HG03103 (cell line): ENCODE data around the gene RORB.

Experiments
- ATAC-seq: cut with Tn5 transposase; IDR thresholded peaks from one replicate; pipeline ENCODE4 v1.9.1; 2021; ENCODE audit warnings: low read depth; ENCODE audit not compliant: unreplicated experiment

RORB gene

DNA sequence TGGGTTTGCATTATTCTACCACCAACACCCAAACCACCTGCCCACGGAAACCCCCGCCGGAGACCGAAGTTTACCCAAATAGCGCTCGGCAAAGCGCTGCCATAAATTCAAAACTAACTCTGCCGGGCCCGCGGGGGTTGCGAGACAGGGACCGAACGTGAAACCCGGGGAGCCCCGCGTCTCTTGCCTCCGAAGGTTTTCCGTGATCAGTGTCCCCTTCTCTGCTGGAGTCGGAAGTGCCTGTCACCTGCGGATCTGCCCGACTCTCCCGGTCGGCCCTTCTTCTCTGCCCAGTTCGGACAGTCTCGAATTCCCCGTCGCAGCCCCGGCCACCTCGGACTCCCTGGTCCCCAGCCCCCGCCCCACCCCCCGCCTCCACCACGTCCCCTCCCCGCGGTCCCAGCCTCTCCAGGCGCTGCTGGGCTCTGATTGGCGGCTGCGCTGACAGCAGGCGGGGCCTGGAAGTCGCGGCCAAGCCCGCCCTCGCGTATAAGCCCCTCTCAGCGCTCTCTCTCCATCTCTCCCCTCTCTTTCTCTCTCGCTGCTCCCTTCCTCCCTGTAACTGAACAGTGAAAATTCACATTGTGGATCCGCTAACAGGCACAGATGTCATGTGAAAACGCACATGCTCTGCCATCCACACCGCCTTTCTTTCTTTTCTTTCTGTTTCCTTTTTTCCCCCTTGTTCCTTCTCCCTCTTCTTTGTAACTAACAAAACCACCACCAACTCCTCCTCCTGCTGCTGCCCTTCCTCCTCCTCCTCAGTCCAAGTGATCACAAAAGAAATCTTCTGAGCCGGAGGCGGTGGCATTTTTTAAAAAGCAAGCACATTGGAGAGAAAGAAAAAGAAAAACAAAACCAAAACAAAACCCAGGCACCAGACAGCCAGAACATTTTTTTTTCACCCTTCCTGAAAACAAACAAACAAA, at the start of gene RORB:
Gene RORB (plus strand): TSS at position 517 of the 929 bp plus-strand sequence. CDS start 642 bp downstream, outside the sequence.
- peak; percentile 91 for ATAC-seq

DNA sequence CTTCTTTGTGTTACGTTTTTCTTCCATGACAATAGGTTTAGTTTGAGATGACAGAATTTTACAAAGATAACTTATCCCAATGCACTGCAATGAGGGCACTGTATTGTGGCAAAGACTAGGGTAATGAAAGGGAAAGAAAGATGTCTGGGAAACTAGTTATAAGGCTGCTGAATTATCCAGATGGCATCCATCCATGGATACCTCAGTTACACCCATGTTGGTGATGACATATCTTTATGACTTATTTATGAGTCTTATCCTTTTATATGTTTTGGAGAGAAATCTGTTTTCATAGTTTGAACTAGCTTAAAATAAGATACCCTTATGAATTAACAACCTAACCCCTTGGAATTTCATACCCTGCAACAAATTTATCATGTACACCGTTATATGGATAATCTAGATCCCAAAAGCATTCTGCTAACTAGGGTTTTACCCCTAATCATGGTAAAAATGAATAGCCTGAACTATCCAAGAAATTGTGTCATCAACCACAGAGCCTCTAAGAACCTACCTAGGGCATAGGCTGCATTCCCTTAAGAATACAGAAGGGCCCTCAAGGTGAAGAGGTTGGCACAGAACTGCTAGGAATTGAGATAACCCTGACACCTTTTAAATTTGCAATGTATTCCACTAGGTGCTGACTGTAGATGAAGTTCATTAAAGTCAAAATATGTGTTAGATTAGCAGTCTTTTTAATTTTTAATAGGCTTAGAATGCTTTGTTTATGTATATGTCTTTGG, 49.5 kb upstream of the RORB start:
- no peak for ATAC-seq

- no peak for ATAC-seq
Measured at GRCh38 chr9:74449060-74449459, 48.1 kb upstream of the RORB start.

DNA sequence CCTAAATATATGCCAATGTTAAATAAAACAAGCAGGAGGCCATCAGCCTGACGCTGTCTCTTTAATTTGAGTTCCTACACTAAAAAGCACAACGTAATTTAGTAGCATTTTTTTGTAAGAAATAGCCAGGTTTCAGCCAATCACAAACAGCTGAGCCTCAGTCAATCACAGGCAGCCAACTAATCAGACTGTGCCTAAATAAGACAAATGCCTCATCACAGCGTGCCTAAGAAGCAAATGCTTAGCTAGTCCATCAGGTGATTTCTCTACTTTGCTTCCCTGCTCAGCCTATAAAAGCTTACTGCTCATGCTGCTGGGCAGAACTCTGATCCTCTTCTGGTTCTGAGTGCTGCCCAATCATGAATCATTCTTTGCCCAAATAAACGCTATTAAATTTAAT, 38.3 kb upstream of the RORB start:
- no peak for ATAC-seq

GRCh38 chr9:74463825-74464224, 33.3 kb upstream of the RORB start:
- ATAC-seq, result no peak

DNA sequence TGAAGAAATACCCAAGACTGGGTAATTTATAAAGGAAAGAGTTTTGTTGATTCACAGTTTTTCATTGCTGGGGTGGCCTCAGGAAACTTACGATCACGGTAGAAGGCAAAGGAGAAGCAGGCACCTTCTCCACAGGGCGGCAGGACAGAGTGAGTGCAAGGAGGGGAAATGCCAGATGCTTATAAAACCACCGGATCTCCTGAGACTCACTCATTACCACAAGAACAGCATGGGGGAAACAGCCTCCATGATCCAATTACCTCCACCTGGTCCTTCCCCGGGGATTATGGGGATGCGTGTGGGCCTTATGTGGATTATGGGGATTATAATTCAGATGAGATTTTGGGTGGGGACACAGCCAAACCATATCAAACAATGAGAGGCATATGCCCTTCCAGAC, 18.5 kb upstream of the RORB start:
- no peak for ATAC-seq

DNA sequence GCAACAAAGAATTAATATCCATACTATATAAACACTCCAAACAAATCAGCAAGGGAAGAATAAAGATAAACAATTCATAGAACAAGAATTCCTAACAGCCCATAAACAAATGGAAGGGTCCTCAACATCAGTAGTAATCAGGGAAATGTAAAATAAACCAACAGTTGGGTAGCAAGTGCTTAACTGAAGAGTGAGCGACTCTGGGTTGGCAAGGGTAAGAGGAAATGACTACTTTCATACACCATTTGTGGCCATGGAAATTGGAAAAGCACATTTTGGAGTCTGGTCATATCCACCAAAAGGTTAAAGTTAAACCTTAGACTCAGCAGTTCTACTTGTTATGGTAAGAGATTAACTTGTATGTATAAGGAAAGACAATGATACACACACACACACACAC, 17.4 kb upstream of the RORB start:
- ATAC-seq, result no peak

- ATAC-seq, result no peak
Measured at GRCh38 chr9:74487395-74487794, 9.7 kb upstream of the RORB start.

DNA sequence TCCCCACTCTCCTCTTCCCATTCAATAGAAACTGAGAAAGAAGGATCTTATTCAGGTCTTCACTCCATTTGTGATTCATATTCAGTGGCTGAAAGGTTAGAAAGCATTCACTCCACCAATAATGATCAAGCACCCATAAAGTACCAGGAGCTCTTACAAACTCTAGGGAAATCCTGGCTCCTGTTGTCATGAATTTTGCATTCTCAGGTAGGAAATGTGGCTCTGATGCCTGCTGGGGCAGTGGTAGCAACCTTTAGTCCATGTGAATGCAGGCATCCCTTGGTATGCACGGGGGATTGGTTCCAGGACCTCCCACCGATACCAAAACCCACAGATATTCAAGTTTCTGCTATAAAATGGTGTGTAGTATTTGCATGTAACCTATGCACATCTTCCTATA, 3.6 kb upstream of the RORB start:
- ATAC-seq, result no peak

- ATAC-seq, result no peak
Measured at GRCh38 chr9:74494490-74494889, 2.6 kb upstream of the RORB start.

- ATAC-seq, result no peak
Measured at GRCh38 chr9:74496406-74496805, 729 bp upstream of the RORB start.

DNA sequence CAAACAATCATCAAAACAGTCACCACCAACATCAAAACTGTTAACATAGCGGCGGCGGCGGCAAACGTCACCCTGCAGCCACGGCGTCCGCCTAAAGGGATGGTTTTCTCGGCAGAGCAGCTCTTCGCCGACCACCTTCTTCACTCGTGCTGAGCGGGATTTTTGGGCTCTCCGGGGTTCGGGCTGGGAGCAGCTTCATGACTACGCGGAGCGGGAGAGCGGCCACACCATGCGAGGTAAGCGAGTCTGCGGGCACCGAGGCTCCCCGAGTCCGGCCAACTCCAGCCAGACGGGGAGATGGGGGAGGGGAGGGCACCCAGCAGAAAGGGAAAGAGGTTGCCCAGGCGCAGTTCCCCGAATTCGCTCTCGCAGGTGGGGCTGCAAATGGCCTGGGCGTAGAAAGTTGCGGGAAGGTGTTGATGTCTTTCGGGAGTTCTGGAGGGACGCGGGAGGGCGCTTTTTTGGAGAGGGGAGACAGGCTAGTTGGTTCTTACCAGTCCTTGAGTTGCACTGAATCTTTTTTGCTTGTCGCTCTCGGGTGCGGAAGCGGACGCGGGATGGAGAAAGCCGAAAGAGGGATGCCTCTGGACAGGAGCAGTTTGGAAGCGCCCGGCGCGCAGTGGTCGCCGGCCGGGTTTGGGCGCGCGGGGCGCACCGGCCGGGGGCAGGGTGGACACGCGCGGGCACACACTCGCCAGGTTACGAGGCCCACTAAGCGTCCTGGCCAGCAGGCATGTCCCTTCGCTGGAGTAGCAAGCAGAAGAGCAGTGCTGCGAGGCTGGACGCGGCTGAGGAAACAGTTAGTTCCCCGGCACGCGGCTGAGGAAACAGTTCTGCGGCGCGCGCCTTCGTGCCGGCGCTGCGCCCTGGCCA, 849 bp downstream of the RORB start:
- no peak for ATAC-seq

- ATAC-seq, result no peak
Measured at GRCh38 chr9:74498621-74499095, 1.5 kb downstream of the RORB start.

DNA sequence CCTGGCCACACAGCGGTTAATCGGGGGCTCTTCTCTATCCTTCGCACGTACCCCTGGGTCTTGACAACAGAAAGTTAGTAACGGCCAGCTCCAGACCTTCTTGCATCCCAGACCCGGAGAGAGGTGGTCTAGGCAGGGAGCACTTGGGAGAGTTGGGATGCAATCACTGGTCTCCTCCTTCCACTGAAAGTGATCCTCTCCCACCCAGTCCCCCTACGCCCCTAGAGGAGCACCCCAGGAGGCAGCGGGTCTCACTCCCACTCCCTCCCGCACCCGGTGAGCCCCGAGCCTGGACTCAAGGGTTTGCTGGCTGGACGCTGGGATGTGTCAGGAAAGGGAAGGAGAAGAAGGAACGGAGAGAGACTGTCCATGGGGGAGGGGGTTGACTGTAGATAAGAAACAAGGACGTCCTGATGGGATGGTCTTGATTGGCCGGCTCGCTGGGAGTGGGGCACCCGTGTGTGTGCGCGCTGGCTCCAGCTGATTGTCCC, 2.0 kb downstream of the RORB start:
- ATAC-seq, result no peak

- ATAC-seq, result no peak
Measured at GRCh38 chr9:74499770-74500583, 2.8 kb downstream of the RORB start.

GRCh38 chr9:74500584-74500924, 3.4 kb downstream of the RORB start:
- ATAC-seq, result no peak

DNA sequence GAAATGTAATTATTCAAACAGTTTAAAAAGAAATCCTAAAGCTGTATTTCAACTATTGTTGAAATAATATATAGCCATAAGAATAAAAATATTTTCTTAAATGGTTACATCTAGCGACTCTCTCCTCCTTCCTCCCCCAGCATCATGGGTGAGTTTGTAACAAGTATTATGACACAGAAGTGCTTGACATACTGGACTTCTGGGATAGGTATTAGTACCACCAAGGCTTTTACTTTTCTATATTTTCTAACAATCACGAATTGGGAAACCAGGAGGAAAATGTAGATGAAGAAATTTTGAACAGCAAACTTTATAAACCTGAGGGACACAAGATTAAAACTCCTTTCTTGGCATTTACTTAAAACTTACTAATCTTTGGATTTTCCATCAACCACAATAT, 4.4 kb downstream of the RORB start:
- no peak for ATAC-seq

DNA sequence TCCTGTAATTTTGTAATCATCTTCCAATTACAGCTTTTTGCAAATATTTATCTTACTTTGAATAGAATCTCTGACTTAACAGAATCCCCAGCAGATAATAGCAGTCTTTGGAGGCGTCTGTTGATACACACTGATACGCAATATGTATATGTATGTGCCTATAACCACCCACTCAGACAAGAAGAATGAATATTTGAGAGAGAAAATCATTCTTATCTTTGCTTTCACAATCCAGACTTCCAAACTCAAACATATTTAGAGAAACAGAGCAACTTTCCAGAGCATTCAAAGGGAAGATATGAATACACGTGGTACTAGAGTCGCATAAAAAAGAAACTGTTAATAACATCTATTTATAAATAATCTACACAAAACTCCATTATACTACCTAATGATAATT, 6.1 kb downstream of the RORB start:
- ATAC-seq, result no peak

DNA sequence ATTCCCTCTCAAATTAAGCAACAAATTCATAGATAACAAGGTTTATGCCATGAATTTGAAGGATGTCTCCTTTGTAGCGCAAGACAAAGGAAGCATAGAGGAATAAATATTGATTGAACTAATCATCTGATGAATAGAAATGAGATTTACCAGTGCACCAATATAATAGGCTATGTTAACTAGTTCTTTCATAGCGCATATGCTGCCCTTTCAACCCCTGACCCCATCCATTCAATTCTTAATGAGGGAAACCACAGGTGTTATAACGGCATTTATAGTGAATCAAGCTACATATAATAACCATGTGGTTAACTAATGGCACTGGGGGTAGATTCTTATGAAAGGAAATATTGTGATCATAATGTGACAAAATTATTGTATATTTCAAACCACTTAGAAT, 6.5 kb downstream of the RORB start:
- ATAC-seq, result no peak

- no peak for ATAC-seq
Measured at GRCh38 chr9:74511333-74511732, 14.2 kb downstream of the RORB start.
